ENCODE measurements around the gene TUBGCP5.
"Not testable (repeated sequence)": the region's sequence is repeated elsewhere in the genome, so short reads cannot be mapped to it uniquely, and the experiment has no call there.

The TUBGCP5 gene

DNA sequence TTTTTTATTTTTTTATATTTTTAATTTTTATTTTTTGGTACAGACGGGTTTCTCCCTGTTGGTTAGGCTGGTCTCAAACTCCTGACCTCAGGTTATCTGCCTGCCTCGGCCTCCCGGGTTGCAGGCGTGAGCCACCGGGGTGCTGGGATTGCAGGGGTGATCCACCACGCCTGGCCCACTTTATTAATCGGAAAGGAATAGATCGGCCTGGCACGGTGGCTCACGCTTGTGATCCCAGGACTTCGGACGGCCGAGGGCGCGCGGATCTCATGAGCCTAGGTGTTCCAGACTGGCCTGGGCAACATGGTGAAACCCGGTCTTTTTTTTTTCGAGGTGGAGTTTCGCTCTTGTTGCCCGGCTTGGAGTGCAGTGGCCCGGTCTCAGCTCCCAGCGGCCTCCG, 26.5 kb upstream of the TUBGCP5 start:
- Histone ChIP-seq H3K36me3 (ENCODE audit: control insufficient read depth, insufficient read depth, low read length, severe bottlenecking) (no peaks in the 10 kb centered on the region), H3K27me3 (replicated peaks; ENCODE audit: control insufficient read depth, insufficient read depth, low read length) (peaks cover 7% of the 10 kb centered on the region), H3K4me1 (ENCODE audit: control insufficient read depth, insufficient read depth, low read length) (no peaks in the 10 kb centered on the region), H3K9ac (ENCODE audit: low read length) (no peak overlapping the region), H3K4me3 (ENCODE audit: low read length) (no peak overlapping the region), H3K9me3 (ENCODE audit: control insufficient read depth, low read length) (no peaks in the 10 kb centered on the region)
- DNase-seq (ENCODE audit: low read depth) = no peak

GRCh38 chr15:23064156-23064555, 24.8 kb upstream of the TUBGCP5 start:
- Histone ChIP-seq H3K4me1 (ENCODE audit: control insufficient read depth, insufficient read depth, low read length) (no peaks in the 10 kb centered on the region), H3K9me3 (ENCODE audit: control insufficient read depth, low read length) (no peaks in the 10 kb centered on the region), H3K9ac (ENCODE audit: low read length) (no peak overlapping the region), H3K4me3 (ENCODE audit: low read length) (no peak overlapping the region), H3K27me3 (replicated peaks; ENCODE audit: control insufficient read depth, insufficient read depth, low read length) (peaks cover 7% of the 10 kb centered on the region), H3K36me3 (ENCODE audit: control insufficient read depth, insufficient read depth, low read length, severe bottlenecking) (no peaks in the 10 kb centered on the region)
- no peak for DNase-seq (ENCODE audit: low read depth)

DNA sequence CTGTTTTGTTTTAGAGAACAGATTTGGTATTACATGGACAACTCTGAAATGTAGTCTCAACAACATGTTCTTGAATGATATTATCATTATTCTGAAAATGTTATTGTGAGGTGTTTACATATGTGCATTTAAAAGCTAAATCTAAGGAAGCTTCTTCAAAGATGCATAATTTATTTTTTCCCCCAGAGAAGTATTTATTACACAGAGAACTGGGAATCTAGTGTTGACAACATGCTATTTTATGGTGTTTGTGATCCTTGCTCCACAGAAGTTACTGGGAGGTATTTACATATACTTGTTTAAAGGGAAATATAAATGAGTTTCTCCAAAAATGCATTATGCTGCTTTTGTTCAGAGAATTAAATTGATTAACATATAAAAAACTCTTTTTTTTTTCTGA, 18.3 kb upstream of the TUBGCP5 start:
- no peaks in the 10 kb centered on the region for H3K4me1 ChIP-seq (ENCODE audit: control insufficient read depth, insufficient read depth, low read length)
- H3K27me3 ChIP-seq (replicated peaks; ENCODE audit: control insufficient read depth, insufficient read depth, low read length) = peaks cover 8% of the 10 kb centered on the region
- no peaks in the 10 kb centered on the region for H3K36me3 ChIP-seq (ENCODE audit: control insufficient read depth, insufficient read depth, low read length, severe bottlenecking)
- peaks cover 3% of the 10 kb centered on the region for H3K9me3 ChIP-seq (ENCODE audit: control insufficient read depth, low read length)
- no peak for DNase-seq (ENCODE audit: low read depth)
- H3K9ac ChIP-seq (ENCODE audit: low read length) = no peak overlapping the region
- H3K4me3 ChIP-seq (ENCODE audit: low read length) = no peak overlapping the region

GRCh38 chr15:23055316-23055715, 15.9 kb upstream of the TUBGCP5 start:
- no peak for DNase-seq (ENCODE audit: low read depth)
- no peak overlapping the region for H3K4me3 ChIP-seq (ENCODE audit: low read length)
- peaks cover 3% of the 10 kb centered on the region for H3K9me3 ChIP-seq (ENCODE audit: control insufficient read depth, low read length)
- H3K27me3 ChIP-seq (replicated peaks; ENCODE audit: control insufficient read depth, insufficient read depth, low read length) = peaks cover 8% of the 10 kb centered on the region
- H3K4me1 ChIP-seq (ENCODE audit: control insufficient read depth, insufficient read depth, low read length) = no peaks in the 10 kb centered on the region
- H3K36me3 ChIP-seq (ENCODE audit: control insufficient read depth, insufficient read depth, low read length, severe bottlenecking) = no peaks in the 10 kb centered on the region
- H3K9ac ChIP-seq (ENCODE audit: low read length) = no peak overlapping the region

DNA sequence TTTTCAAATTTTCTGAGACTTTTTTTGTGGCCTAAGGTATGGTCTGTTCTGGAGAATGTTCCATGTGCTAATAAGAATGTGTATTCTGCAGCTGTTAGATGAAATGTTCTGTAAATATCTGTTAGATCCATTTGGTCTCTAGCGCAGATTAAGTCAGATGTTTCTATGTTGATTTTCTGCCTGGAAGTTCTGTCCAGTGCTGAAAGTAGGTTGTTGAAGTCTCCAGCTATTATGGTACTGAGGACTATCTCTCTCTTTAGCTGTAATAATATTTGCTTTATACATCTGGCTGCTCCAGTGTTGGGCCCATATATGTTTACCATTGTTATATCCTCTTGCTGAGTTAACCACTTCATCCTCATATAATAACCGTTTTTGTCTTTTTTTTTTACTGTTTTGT, 13.2 kb upstream of the TUBGCP5 start:
- Histone ChIP-seq H3K4me1 (ENCODE audit: control insufficient read depth, insufficient read depth, low read length) (no peaks in the 10 kb centered on the region), H3K9ac (ENCODE audit: low read length) (no peak overlapping the region), H3K36me3 (ENCODE audit: control insufficient read depth, insufficient read depth, low read length, severe bottlenecking) (no peaks in the 10 kb centered on the region), H3K27me3 (replicated peaks; ENCODE audit: control insufficient read depth, insufficient read depth, low read length) (peaks cover 8% of the 10 kb centered on the region), H3K4me3 (ENCODE audit: low read length) (no peak overlapping the region), H3K9me3 (ENCODE audit: control insufficient read depth, low read length) (peaks cover 3% of the 10 kb centered on the region)
- DNase-seq (ENCODE audit: low read depth) = no peak

DNA sequence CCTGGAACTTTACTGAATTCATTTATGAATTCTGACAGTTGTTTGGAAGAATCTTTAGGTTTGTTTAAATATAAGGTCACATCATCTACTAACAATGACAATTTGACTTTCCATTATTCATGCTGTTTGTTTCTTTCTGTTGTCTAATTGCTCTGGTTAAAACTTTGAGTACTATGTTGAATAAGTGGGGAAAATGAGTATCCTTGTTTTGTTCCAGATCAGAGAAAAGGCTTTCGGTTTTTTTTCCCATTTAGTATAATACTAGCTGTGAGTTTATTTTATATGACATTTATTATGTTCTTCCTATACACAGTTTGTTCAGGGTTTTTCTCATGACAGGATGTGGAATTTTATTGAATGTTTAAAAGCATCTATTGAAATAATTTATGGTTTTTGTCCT, 11.3 kb upstream of the TUBGCP5 start:
- H3K9ac ChIP-seq (ENCODE audit: low read length) = no peak overlapping the region
- DNase-seq (ENCODE audit: low read depth) = no peak
- no peaks in the 10 kb centered on the region for H3K4me1 ChIP-seq (ENCODE audit: control insufficient read depth, insufficient read depth, low read length)
- H3K4me3 ChIP-seq (ENCODE audit: low read length) = no peak overlapping the region
- H3K27me3 ChIP-seq (replicated peaks; ENCODE audit: control insufficient read depth, insufficient read depth, low read length) = peaks cover 8% of the 10 kb centered on the region
- H3K9me3 ChIP-seq (ENCODE audit: control insufficient read depth, low read length) = peaks cover 3% of the 10 kb centered on the region
- no peaks in the 10 kb centered on the region for H3K36me3 ChIP-seq (ENCODE audit: control insufficient read depth, insufficient read depth, low read length, severe bottlenecking)

- Histone ChIP-seq H3K9me3 (ENCODE audit: control insufficient read depth, low read length) (peaks cover 3% of the 10 kb centered on the region), H3K4me1 (ENCODE audit: control insufficient read depth, insufficient read depth, low read length) (no peaks in the 10 kb centered on the region), H3K4me3 (ENCODE audit: low read length) (no peak overlapping the region), H3K9ac (ENCODE audit: low read length) (no peak overlapping the region), H3K27me3 (replicated peaks; ENCODE audit: control insufficient read depth, insufficient read depth, low read length) (peaks cover 8% of the 10 kb centered on the region), H3K36me3 (ENCODE audit: control insufficient read depth, insufficient read depth, low read length, severe bottlenecking) (no peaks in the 10 kb centered on the region)
- DNase-seq (ENCODE audit: low read depth) = no peak
Observed at GRCh38 chr15:23049984-23050628, 10.7 kb upstream of the TUBGCP5 start.

GRCh38 chr15:23048572-23049282, 9.4 kb upstream of the TUBGCP5 start:
- H3K4me3 ChIP-seq (ENCODE audit: low read length); H3K9ac ChIP-seq (ENCODE audit: low read length); H3K9me3 ChIP-seq (ENCODE audit: control insufficient read depth, low read length); H3K27me3 ChIP-seq (replicated peaks; ENCODE audit: control insufficient read depth, insufficient read depth, low read length); H3K36me3 ChIP-seq (ENCODE audit: control insufficient read depth, insufficient read depth, low read length, severe bottlenecking); DNase-seq (ENCODE audit: low read depth); H3K4me1 ChIP-seq (ENCODE audit: control insufficient read depth, insufficient read depth, low read length): not testable (repeated sequence)

DNA sequence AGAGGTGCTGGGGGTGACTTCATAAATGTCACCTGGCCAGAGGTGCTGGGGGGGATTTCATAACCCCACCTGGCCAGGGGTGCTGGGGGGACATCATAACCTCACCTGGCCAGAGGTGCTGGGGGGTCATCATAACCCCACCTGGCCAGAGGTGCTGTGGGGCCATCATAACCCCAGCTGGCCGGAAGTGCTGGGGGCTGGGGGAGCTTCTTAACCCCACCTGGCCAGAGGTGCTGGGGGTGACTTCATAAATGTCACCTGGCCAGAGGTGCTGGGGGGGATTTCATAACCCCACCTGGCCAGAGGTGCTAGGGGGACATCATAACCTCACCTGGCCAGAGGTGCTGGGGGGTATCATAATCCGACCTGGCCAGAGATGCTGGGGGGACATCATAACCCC, 4.6 kb upstream of the TUBGCP5 start:
- H3K36me3 ChIP-seq (ENCODE audit: control insufficient read depth, insufficient read depth, low read length, severe bottlenecking); H3K27me3 ChIP-seq (replicated peaks; ENCODE audit: control insufficient read depth, insufficient read depth, low read length); H3K9me3 ChIP-seq (ENCODE audit: control insufficient read depth, low read length); H3K9ac ChIP-seq (ENCODE audit: low read length); H3K4me3 ChIP-seq (ENCODE audit: low read length); H3K4me1 ChIP-seq (ENCODE audit: control insufficient read depth, insufficient read depth, low read length); DNase-seq (ENCODE audit: low read depth): not testable (repeated sequence)

GRCh38 chr15:23043535-23043934, 4.2 kb upstream of the TUBGCP5 start:
- not testable (repeated sequence) for H3K4me1 ChIP-seq (ENCODE audit: control insufficient read depth, insufficient read depth, low read length); H3K4me3 ChIP-seq (ENCODE audit: low read length); DNase-seq (ENCODE audit: low read depth); H3K27me3 ChIP-seq (replicated peaks; ENCODE audit: control insufficient read depth, insufficient read depth, low read length); H3K9ac ChIP-seq (ENCODE audit: low read length); H3K36me3 ChIP-seq (ENCODE audit: control insufficient read depth, insufficient read depth, low read length, severe bottlenecking); H3K9me3 ChIP-seq (ENCODE audit: control insufficient read depth, low read length)

DNA sequence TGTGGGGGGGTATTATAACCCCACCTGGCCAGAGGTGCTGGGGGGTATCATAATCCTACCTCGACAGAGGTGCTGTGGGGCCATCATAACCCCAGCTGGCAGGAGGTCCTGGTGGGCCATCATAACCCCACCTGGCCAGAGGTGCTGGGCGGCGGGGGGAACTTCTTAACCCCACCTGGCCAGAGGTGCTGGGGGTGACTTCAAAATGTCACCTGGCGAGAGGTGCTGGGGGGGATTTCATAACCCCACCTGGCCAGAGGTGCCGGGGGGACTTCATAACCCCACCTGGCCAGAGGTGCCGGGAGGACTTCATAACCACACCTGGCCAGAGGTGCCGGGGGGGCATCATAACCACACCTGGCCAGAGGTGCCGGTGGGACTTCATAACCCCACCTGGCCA, 2.4 kb upstream of the TUBGCP5 start:
- not testable (repeated sequence) for H3K27me3 ChIP-seq (replicated peaks; ENCODE audit: control insufficient read depth, insufficient read depth, low read length); H3K36me3 ChIP-seq (ENCODE audit: control insufficient read depth, insufficient read depth, low read length, severe bottlenecking); DNase-seq (ENCODE audit: low read depth); H3K4me3 ChIP-seq (ENCODE audit: low read length); H3K9me3 ChIP-seq (ENCODE audit: control insufficient read depth, low read length); H3K9ac ChIP-seq (ENCODE audit: low read length)
- peaks cover 13% of the 10 kb centered on the region for H3K4me1 ChIP-seq (ENCODE audit: control insufficient read depth, insufficient read depth, low read length)

- Histone ChIP-seq H3K4me1 (ENCODE audit: control insufficient read depth, insufficient read depth, low read length) (peaks cover 13% of the 10 kb centered on the region), H3K9ac (ENCODE audit: low read length) (peak overlapping the region; percentile 90), H3K36me3 (ENCODE audit: control insufficient read depth, insufficient read depth, low read length, severe bottlenecking) (peaks cover 17% of the 10 kb centered on the region), H3K4me3 (ENCODE audit: low read length) (peak overlapping the region; percentile 85), H3K9me3 (ENCODE audit: control insufficient read depth, low read length) (no peaks in the 10 kb centered on the region), H3K27me3 (replicated peaks; ENCODE audit: control insufficient read depth, insufficient read depth, low read length) (no peaks in the 10 kb centered on the region)
- DNase-seq (ENCODE audit: low read depth) = no peak
Observed at GRCh38 chr15:23039917-23040281, 530 bp upstream of the TUBGCP5 start.
